Gastroesophageal sphincter (tissue), 3 donors: ENCODE results near the gene DIPK2B.

Experiments used
- CTCF ChIP-seq, 4 experiments: fragments of 200-600 bp in 2 of 4; fragments of 450-650 bp in 2 of 4; sonication (generic) in 1 of 4; IDR thresholded peaks; one replicate each; pipeline ENCODE4 v1.5.1; 2017 to 2019; ENCODE audit warnings: antibody characterized with exemption in 4 of 4, mild to moderate bottlenecking in 2 of 4, moderate library complexity in 2 of 4
- EP300 ChIP-seq: sonication (generic); formaldehyde crosslinking; IDR thresholded peaks from one replicate; pipeline ENCODE4 v1.6.1; 2017; ENCODE audit warnings: antibody characterized with exemption, mild to moderate bottlenecking
- POLR2A ChIP-seq, 2 donors: fragments of 450-650 bp; IDR thresholded peaks; one replicate each; pipeline ENCODE4 v1.6.1; 2017; ENCODE audit warnings: antibody characterized with exemption in 2 of 2, mild to moderate bottlenecking in 2 of 2, moderate library complexity in 1 of 2
- POLR2AphosphoS5 ChIP-seq: sonication (generic); formaldehyde crosslinking; IDR thresholded peaks from one replicate; pipeline ENCODE4 v1.6.1; 2017; ENCODE audit warnings: antibody characterized with exemption

- no peak for TF ChIP-seq CTCF (IDR thresholded peaks at IDR 0.05)
- TF ChIP-seq POLR2A (IDR thresholded peaks at IDR 0.05): no peak
- TF ChIP-seq EP300: no peak
- no peak for TF ChIP-seq POLR2AphosphoS5
Measured at GRCh38 chrX:45200741-45201234, at the start of gene DIPK2B.
